ENCODE measurements around the gene MGRN1.
"Not testable (repeated sequence)": the region's sequence is repeated elsewhere in the genome, so short reads cannot be mapped to it uniquely, and the experiment has no call there.

Gene MGRN1

DNA sequence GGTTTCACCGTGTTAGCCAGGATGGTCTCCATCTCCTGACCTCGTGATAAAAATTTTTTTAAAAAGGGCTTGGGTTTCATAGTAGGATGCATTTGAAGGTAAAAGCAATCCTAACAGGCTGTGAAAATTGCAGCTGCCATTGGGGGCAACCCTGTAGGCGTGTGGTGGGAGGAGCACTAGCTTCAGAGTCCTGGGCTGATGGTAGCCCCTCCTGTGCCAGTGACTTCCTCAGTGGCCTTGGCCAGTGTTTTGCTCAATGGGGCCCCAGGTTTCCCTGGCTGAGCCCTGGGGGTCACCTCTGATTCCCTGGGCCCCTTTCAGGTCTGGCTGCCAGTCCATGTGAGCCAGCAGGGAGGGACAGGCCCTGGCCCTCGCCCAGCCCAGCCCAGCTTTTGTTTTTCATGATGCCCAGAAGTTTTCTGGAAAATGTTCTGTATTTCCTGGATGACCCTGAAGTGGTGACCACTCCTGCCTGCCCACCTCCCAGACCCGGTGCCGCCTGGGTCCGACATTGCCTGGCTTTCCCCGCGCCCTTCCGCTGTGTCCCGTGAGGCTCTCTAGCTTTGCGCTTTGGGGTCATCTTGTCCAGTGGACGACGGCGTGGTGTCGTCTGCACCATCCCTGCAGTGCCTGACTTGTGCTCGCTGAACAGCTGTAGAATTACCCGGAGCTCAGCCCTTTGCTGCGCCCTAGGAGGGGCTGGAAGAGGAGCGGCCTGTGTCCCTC, 9.4 kb downstream of the MGRN1 start:
- peaks cover 18% of the 10 kb centered on the region for H3K4me1 Mint-ChIP-seq
- no peak overlapping the region for H3K27ac Mint-ChIP-seq
- no peaks in the 10 kb centered on the region for H3K9me3 Mint-ChIP-seq
- DNase-seq (ENCODE audit: low spot score in 2 of 2): no peak
- no peak for ATAC-seq
- no peak overlapping the region for H3K4me3 Mint-ChIP-seq
- H3K36me3 Mint-ChIP-seq: peaks cover 44% of the 10 kb centered on the region

DNA sequence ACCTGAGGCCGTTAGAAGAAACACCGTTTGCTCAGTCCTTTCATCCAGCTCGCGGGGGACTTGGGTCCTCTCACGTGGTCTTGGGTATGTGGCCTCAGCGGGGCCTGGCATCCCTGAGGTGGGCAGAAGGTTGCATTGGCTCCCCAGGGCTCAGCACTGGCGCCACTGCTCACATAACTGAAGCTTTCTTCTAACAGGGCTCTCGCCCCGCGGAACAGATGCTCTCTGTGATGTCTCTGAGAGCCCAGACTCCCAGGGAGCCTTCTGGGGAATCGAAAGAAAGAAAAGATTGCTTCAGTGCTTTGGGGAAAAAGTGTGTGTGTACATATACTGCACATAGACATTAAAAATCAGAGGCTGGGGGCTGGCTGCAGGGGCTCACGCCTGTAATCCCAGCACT, 10.1 kb downstream of the MGRN1 start:
- Mint-ChIP-seq H3K9me3 (no peaks in the 10 kb centered on the region), H3K4me1 (peaks cover 24% of the 10 kb centered on the region)

DNA sequence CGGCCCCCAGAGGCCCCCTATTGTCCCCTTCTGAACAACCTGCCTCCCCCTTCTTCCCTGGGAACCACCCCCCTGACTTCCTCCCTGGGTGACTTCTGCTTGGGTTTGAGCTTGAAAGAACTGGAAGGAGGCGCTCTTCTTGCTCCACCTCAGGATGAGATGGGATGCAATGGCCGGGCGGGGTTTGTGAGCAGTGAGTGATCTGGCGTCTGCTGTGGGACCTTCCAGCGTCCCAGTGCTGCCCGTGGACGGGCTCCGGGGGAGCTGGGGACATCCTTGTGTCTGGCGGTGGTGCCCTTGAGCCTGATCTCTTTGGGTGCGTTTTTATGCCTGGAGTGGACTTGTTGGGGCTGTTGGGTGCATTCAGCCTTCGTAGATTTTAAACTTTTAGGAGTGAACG, 11.6 kb downstream of the MGRN1 start:
- Mint-ChIP-seq H3K27ac (no peak overlapping the region), H3K4me1 (peaks cover 37% of the 10 kb centered on the region), H3K36me3 (peaks cover 36% of the 10 kb centered on the region), H3K4me3 (no peak overlapping the region), H3K9me3 (no peaks in the 10 kb centered on the region)
- DNase-seq (ENCODE audit: low spot score in 2 of 2) (no peak), ATAC-seq (no peak)

More for the DNA sequence above, 10.1 kb downstream of the MGRN1 start:
- DNase-seq (ENCODE audit: low spot score in 2 of 2) (no peak), ATAC-seq (no peak)
- peaks cover 37% of the 10 kb centered on the region for H3K36me3 Mint-ChIP-seq
- H3K4me3 Mint-ChIP-seq: no peak overlapping the region
- no peak overlapping the region for H3K27ac Mint-ChIP-seq

DNA sequence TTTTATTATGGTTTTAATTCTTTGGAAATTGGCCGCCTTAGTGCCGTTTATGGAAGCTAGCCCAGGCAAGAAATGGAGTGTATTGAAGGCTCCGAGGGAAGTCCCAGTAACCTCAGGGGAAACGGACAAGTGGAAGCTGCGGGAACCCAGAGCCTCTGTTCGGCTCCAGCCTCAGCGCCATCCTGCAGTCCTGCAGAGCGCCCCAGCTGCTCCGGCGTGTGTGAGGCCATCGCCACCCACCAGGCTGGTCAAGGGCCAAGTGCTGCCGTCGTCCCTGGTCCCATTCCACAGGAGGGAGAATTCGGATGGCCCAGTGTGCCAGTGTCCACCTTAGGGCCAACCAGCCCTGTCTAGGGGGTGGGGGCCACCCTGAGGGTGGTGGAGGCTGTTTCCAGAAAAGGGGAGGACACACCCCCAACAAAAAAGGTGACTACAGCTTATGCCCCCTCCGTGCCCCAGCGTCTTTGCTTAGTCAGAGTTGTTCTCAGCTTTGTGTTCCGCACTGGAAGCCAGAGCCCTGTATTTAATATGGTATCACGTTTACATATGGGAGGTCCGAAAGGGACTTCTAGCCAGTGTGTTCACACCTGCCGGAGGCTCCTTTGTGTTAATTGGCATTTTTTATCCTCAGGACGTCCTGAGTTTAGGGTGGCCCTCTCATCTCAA, 13.0 kb downstream of the MGRN1 start:
- ATAC-seq (no peak), DNase-seq (ENCODE audit: low spot score in 2 of 2) (no peak)
- H3K27ac Mint-ChIP-seq: no peak overlapping the region
- no peaks in the 10 kb centered on the region for H3K9me3 Mint-ChIP-seq
- H3K4me1 Mint-ChIP-seq: peaks cover 40% of the 10 kb centered on the region
- peaks cover 36% of the 10 kb centered on the region for H3K36me3 Mint-ChIP-seq
- H3K4me3 Mint-ChIP-seq: no peak overlapping the region

DNA sequence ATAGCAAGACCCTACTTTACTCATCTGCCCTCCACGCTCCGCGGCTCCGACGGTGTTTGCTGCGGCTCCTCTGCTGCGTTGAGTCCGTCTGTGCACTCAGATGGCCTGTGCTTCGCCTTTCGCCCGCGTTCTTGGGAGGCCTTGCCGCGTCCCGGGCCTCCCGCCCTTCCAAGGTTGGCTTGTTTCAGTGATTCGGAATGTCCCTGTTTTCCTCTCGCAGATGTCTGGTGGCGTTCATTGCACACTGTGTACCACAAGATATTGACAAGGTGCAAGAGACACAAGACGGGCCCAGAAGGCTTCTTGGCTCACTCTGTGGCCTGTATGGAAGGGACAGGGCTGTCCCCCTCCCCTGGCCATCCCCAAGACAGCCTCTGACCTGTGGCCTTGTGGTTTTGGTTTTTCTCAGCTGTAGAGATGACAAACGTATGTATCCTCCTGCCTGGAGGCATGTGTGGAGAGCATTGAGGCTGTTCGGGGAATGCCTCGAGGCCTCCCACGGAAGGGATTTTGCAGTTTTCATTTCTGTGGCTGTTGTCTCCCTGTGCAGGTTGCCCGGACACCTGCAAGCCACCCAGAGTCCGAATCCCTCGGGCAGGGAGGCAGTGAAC, 15.4 kb downstream of the MGRN1 start:
- H3K4me1 Mint-ChIP-seq: peaks cover 35% of the 10 kb centered on the region
- H3K9me3 Mint-ChIP-seq: no peaks in the 10 kb centered on the region
- H3K36me3 Mint-ChIP-seq: peaks cover 47% of the 10 kb centered on the region
- ATAC-seq (peak; percentile 15), DNase-seq (ENCODE audit: low spot score in 2 of 2) (no peak)
- H3K4me3 Mint-ChIP-seq: no peak overlapping the region
- peak overlapping the region; percentile 68 for H3K27ac Mint-ChIP-seq

DNA sequence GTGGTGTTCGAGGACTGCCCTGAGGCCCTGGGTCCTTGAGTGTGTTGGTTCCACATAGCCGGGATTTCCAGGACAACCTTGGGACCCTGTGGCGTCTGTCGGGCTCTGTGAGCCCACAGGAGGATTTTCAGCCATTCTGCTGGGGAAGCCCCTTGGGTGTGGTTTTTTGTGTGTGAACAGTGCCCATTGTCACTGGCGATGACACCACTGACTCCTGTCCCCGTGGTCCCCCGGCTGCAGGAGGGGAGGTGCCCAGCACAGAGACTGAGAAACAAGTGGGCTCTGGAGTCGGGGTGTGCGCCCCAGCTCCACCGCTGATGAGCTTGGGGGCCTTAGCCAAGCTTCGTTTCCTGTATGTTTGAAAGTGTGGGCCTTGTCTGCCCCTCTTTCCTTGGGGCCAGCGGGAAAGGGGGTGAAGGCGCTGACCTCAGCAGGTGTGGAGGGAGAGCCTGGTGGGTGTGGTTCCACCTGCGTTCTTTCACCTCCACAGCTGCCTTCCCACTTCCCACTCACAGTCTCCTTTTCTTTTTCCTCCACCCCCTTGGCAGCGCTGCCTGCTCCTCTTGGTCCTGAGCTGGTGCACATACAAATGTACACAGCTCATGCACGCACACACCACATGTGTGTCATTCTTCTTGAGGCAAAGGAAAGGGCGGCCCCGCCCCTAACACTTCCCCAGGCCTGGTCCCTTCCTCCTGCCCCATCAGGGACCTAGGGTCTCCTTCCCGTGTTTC, 16.1 kb downstream of the MGRN1 start:
- peaks cover 40% of the 10 kb centered on the region for H3K36me3 Mint-ChIP-seq
- H3K4me1 Mint-ChIP-seq: peaks cover 42% of the 10 kb centered on the region
- ATAC-seq (peak; percentile 68), DNase-seq (ENCODE audit: low spot score in 2 of 2) (no peak)
- H3K27ac Mint-ChIP-seq: peak overlapping the region; percentile 86
- H3K9me3 Mint-ChIP-seq: no peaks in the 10 kb centered on the region
- H3K4me3 Mint-ChIP-seq: no peak overlapping the region

GRCh38 chr16:4641306-4641687, 16.7 kb downstream of the MGRN1 start:
- H3K4me3 Mint-ChIP-seq: no peak overlapping the region
- peaks cover 34% of the 10 kb centered on the region for H3K36me3 Mint-ChIP-seq
- H3K9me3 Mint-ChIP-seq: no peaks in the 10 kb centered on the region
- peak overlapping the region; percentile 86 for H3K27ac Mint-ChIP-seq
- ATAC-seq (peak; percentile 6), DNase-seq (ENCODE audit: low spot score in 2 of 2) (no peak)
- H3K4me1 Mint-ChIP-seq: peaks cover 43% of the 10 kb centered on the region

- H3K4me1 Mint-ChIP-seq: peaks cover 43% of the 10 kb centered on the region
- no peak overlapping the region for H3K4me3 Mint-ChIP-seq
- H3K27ac Mint-ChIP-seq: no peak overlapping the region
- no peak for DNase-seq (ENCODE audit: low spot score in 2 of 2)
- no peaks in the 10 kb centered on the region for H3K9me3 Mint-ChIP-seq
- H3K36me3 Mint-ChIP-seq: peaks cover 28% of the 10 kb centered on the region
- ATAC-seq: no peak
These were observed 17.3 kb downstream of the MGRN1 start for GRCh38 chr16:4641895-4642294.

GRCh38 chr16:4646773-4647643, 22.4 kb downstream of the MGRN1 start:
- Mint-ChIP-seq H3K4me3 (no peak overlapping the region), H3K36me3 (peaks cover 62% of the 10 kb centered on the region), H3K27ac (no peak overlapping the region)

DNA sequence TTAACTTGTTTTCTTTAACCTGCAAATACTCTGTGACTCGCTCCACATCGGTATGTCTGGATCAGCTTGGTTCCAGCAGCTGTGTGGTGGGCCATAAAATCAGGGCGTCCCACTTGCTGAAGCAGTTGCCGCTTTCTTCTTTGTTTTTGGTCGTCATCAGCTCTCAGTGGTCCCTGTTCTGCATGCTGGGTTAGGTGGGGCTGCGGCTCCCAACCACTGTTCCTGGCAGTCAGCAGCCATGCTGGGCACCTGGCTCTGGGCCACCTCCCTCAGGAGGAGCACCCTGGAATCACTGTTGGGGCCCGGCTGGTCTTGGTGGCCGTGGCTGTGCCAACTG, 23.0 kb downstream of the MGRN1 start:
- DNase-seq (ENCODE audit: low spot score in 2 of 2) (no peak), ATAC-seq (peak; percentile 19)
- H3K4me3 Mint-ChIP-seq: no peak overlapping the region
- peaks cover 25% of the 10 kb centered on the region for H3K4me1 Mint-ChIP-seq
- H3K27ac Mint-ChIP-seq: no peak overlapping the region
- H3K9me3 Mint-ChIP-seq: no peaks in the 10 kb centered on the region
- H3K36me3 Mint-ChIP-seq: peaks cover 68% of the 10 kb centered on the region

More at GRCh38 chr16:4646773-4647643, 22.4 kb downstream of the MGRN1 start:
- DNase-seq (ENCODE audit: low spot score in 2 of 2) (no peak), ATAC-seq (peak; percentile 27)
- H3K9me3 Mint-ChIP-seq: no peaks in the 10 kb centered on the region
- peaks cover 25% of the 10 kb centered on the region for H3K4me1 Mint-ChIP-seq

- H3K36me3 Mint-ChIP-seq: peaks cover 69% of the 10 kb centered on the region
- peak overlapping the region; percentile 83 for H3K27ac Mint-ChIP-seq
- H3K4me1 Mint-ChIP-seq: peaks cover 25% of the 10 kb centered on the region
These were observed 24.3 kb downstream of the MGRN1 start for GRCh38 chr16:4648917-4649316.

DNA sequence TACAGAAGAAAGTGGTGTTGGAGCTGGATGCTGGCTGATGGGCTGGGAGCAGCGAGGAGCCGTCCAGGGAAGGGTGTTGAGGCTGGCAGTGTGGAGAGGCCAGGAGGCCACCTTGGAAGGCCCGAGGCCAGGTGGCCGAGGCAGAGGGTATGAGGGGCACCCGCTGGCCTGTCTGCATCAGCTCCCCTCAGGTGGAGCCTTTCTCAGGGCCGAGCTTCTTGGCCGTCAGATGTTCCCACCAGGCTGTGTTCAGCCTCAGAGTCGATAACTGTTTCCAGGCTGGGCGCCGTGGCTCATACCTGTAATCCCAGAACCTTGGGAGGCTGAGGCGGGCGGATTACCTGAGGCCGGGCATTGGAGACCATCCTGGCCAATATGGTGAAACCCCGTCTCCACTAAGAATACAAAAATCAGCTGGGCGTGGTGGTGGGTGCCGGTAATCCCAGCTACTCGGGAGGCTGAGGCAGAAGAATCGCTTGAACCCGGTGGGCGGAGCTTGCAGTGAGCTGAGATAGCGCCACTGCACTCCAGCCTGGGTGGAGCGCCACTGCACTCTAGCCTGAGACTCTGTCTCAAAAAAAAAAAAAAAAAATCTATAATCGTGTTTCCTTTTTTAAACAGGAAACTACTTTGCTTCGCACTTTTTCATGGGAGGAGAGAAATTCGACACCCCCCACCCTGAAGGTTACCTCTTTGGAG, 25.3 kb downstream of the MGRN1 start:
- Mint-ChIP-seq H3K27ac (peak overlapping the region; percentile 83), H3K36me3 (peaks cover 72% of the 10 kb centered on the region)

More at GRCh38 chr16:4648917-4649316, 24.3 kb downstream of the MGRN1 start:
- no peak for DNase-seq (ENCODE audit: low spot score in 2 of 2)
- peak; percentile 31 for ATAC-seq
- no peaks in the 10 kb centered on the region for H3K9me3 Mint-ChIP-seq
- no peak overlapping the region for H3K4me3 Mint-ChIP-seq

GRCh38 chr16:4650443-4651074, 25.9 kb downstream of the MGRN1 start:
- peaks cover 19% of the 10 kb centered on the region for H3K4me1 Mint-ChIP-seq
- not testable (repeated sequence) for H3K4me3 Mint-ChIP-seq

More for the DNA sequence above, 25.3 kb downstream of the MGRN1 start:
- DNase-seq (ENCODE audit: low spot score in 2 of 2) (no peak), ATAC-seq (peak; percentile 17)
- no peaks in the 10 kb centered on the region for H3K9me3 Mint-ChIP-seq
- no peak overlapping the region for H3K4me3 Mint-ChIP-seq
- peaks cover 25% of the 10 kb centered on the region for H3K4me1 Mint-ChIP-seq

GRCh38 chr16:4651827-4652226, 27.2 kb downstream of the MGRN1 start:
- Mint-ChIP-seq H3K4me3 (no peak overlapping the region), H3K27ac (no peak overlapping the region)
- ATAC-seq: no peak

More at GRCh38 chr16:4650443-4651074, 25.9 kb downstream of the MGRN1 start:
- DNase-seq (ENCODE audit: low spot score in 2 of 2) (peak; percentile 68 to 87), ATAC-seq (peak; percentile 73)
- peak overlapping the region; percentile 83 for H3K27ac Mint-ChIP-seq
- H3K36me3 Mint-ChIP-seq: peaks cover 74% of the 10 kb centered on the region
- not testable (repeated sequence) for H3K9me3 Mint-ChIP-seq

More at GRCh38 chr16:4651827-4652226, 27.2 kb downstream of the MGRN1 start:
- DNase-seq (ENCODE audit: low spot score in 2 of 2): no peak
- H3K9me3 Mint-ChIP-seq: no peaks in the 10 kb centered on the region
- peaks cover 17% of the 10 kb centered on the region for H3K4me1 Mint-ChIP-seq
- peaks cover 84% of the 10 kb centered on the region for H3K36me3 Mint-ChIP-seq

Data from stimulated activated effector memory CD8-positive, alpha-beta T cell treated with anti-CD3 and anti-CD28 coated beads, Interleukin-12 subunit alpha, Interleukin-12 subunit beta, amount 100 ng/mL, for 72 hours (primary cell).